Lung microvascular endothelial cell (primary cell): ENCODE data around the gene CHST8. TPM values are rescaled to one million over a fixed set of nuclear protein-coding genes. Genes with fewer than 3 reads are reported as not detected.

Experiments used
- DNase-seq, 2 donors: peaks; one replicate each; pipeline versions ENCODE4 v3.0.0 to v3.0.0-alpha.2; 2010; ENCODE audit warnings: low read depth in 2 of 2
- total RNA-seq: library from RNA; depleted of rRNA; stranded (reverse); fragments of >200 nt; gene quantifications from 2 replicates; pipeline ENCODE4 v1.2.1, GENCODE V29; 2014

CHST8 gene
- total RNA-seq, 1 donor from 2014 or later: 0.20 TPM

GRCh38 chr19:33763633-33764371 lies 142.0 kb downstream of the CHST8 start:
- no peak for DNase-seq

- no peak for DNase-seq
These were observed 144.9 kb downstream of the CHST8 start for GRCh38 chr19:33766623-33767022.

GRCh38 chr19:33767898-33768413 lies 146.2 kb downstream of the CHST8 start:
- DNase-seq: peak; percentile 42 to 59

- DNase-seq: no peak
These were observed 147.5 kb downstream of the CHST8 start for GRCh38 chr19:33769208-33769607.

GRCh38 chr19:33770107-33770506 lies 148.4 kb downstream of the CHST8 start:
- DNase-seq: no peak

GRCh38 chr19:33771384-33772101 lies 149.8 kb downstream of the CHST8 start:
- DNase-seq: peak; percentile 69 to 79

- no peak for DNase-seq
These were observed 150.5 kb downstream of the CHST8 start for GRCh38 chr19:33772102-33772857.

GRCh38 chr19:33772858-33773180 lies 151.1 kb downstream of the CHST8 start:
- DNase-seq: no peak

- DNase-seq: no peak
These were observed 152.2 kb downstream of the CHST8 start for GRCh38 chr19:33773704-33774624.

- DNase-seq: no peak
These were observed 153.0 kb downstream of the CHST8 start for GRCh38 chr19:33774751-33775150.

- DNase-seq: no peak
These were observed 154.2 kb downstream of the CHST8 start for GRCh38 chr19:33775731-33776487.

GRCh38 chr19:33777351-33777750 lies 155.6 kb downstream of the CHST8 start:
- DNase-seq: no peak

GRCh38 chr19:33777753-33778088 lies 156.0 kb downstream of the CHST8 start:
- DNase-seq: no peak

GRCh38 chr19:33778089-33778791 lies 156.5 kb downstream of the CHST8 start:
- peak; percentile 76 to 85 for DNase-seq

GRCh38 chr19:33779849-33780248 lies 158.1 kb downstream of the CHST8 start:
- DNase-seq: no peak

GRCh38 chr19:33780251-33780650 lies 158.5 kb downstream of the CHST8 start:
- no peak for DNase-seq

- peak in 1 of 2 donors; percentile 14 for DNase-seq
These were observed 159.0 kb downstream of the CHST8 start for GRCh38 chr19:33780746-33781145.

GRCh38 chr19:33781415-33781935 lies 159.7 kb downstream of the CHST8 start:
- DNase-seq: no peak

- peak in 1 of 2 donors; percentile 81 for DNase-seq
These were observed 160.2 kb downstream of the CHST8 start for GRCh38 chr19:33781996-33782395.

GRCh38 chr19:33784432-33784831 lies 162.7 kb downstream of the CHST8 start:
- peak in 1 of 2 donors; percentile 64 for DNase-seq
